ENCODE results near the gene IGFLR1.

DNA sequence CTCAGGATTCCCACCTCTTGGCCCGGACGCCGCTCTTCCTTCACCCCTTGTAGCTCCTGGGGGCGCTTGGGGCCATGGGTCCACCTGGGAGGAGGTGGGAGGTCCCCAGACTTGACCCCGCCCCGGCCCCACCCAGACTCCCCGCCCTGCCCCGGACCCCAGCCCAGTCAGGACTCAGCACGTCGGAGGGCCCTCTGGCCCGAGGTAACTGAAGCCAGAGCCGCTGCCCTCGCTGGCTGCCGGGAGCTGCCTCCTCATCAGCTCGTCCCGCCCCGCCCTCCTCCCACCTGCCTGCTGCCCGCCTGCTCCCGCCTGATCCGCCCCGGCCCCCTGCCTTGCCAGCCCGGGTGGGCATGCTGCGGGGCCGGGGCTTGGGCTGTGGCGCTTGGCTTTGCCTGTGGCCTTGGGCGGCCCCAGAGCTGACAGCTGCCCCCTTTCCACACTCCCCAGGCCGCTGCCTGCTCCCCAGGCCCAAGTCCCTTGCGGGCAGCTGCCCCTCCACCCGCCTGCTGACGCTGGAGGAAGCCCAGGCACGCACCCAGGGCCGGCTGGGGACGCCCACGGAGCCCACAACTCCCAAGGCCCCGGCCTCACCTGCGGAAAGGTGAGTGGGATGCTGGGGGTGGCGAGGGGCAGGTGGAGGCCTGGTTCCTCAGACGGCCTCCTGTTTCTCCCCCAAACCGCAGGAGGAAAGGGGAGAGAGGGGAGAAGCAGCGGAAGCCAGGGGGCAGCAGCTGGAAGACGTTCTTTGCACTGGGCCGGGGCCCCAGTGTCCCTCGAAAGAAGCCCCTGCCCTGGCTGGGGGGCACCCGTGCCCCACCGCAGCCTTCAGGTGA, 42.5 kb upstream of the IGFLR1 start:
- TF ChIP-seq CTCF (IDR thresholded peaks at IDR 0.05) (no peak), POLR2A (IDR thresholded peaks at IDR 0.05) (no peak)
